Hepatic stellate cell (primary cell): ENCODE data around the gene GANAB.
"Not testable (repeated sequence)": the region's sequence is repeated elsewhere in the genome, so short reads cannot be mapped to it uniquely, and the experiment has no call there.

ENCODE experiments used
- DNase-seq: peaks from one replicate; pipeline ENCODE4 v3.0.0; 2011; ENCODE audit warnings: low spot score

GANAB gene

DNA sequence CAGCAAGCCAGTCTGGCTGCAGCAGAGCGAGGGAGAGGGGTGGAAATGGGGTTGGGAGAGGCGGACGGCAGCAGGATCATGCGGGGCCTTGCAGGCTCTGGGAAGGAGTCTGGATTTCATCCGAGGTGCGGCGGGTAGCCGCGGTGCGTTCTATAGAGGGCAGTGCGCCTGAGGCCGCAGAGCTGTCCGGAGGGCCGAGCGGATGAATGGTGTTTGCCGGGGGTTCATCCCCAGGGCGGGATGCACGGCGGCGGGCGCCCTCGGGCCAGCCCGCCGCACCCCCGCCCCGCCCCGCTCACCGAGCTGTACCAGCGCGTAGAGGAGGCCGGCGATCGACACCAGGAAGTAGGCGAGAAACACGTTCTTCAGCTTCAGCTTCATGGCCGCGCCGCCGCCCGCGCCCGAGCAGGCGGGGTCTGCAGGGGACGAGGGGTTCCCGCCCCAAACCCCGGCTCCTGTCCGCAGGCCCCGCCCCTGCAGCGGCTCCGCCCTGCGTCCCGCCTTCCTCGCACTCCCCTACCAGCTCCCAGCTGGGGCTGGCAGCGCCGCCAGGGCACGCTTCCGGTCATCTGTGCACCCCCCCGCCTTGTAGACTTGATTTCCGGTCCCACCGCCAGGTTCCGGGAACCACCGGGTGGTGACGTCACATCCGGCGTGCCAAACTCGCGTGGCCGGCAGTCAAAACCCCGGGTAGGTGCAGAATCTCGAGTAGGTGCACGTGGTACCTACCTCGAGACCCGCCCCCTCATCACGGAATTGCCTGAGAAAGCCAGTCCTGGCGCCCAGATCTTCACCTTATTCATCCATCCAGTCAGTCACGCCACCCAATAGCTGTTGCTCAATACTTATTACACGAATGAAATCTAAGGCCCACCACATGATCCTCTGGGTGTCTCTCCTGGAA is 24.6 kb downstream of the GANAB start, which contains the start of gene B3GAT3:
Gene B3GAT3 (minus strand): TSS at position 420 of the 904 bp plus-strand sequence. CDS start 39 bp downstream, at position 381.
- DNase-seq = peak; percentile 100

DNA sequence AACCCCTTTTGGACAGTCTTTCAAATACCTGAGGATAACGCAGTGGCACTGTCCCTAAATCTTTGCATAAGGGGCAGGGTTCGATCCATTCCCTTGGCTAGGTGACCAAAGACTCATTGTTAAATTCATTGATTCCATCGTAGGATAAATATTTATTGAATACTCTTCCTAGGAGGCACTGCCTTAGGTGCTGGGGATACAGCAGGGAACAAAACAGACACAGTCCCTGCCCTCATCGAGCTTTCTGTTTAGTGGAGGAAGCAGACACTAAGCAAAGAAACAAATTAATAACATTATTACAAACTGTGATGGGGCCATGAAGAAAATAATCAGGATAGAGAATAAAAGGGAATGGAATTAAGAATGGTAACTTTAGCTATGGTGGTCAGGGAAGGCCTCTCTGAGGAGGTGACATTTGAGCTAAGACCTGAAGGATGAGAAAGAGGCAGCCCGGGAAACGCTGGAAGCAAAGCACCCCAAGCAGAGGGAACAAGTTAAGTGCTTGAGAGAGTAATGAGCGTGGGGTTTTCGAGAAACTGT is 25.3 kb downstream of the GANAB start:
- no peak for DNase-seq

DNA sequence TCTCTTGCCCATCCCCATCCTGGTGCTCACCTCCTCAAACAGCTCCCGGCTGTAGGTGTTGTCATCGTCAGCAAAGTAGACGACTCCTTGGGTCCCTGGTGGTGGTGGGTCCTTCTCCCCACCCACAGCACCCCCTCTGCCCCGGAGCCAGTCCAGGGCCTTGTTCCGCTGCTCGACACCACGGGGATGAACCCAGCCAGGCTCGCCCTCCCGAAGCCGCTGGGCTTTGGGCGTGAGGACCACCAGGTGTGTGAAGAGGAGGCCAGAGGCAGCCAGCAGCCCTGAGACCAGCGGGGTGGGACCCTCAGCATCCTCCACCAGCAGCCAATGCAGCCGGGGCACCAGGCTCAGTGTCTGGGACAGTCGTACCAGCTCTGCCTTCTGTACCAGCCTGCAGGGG is 29.5 kb downstream of the GANAB start:
- DNase-seq = not testable (repeated sequence)

DNA sequence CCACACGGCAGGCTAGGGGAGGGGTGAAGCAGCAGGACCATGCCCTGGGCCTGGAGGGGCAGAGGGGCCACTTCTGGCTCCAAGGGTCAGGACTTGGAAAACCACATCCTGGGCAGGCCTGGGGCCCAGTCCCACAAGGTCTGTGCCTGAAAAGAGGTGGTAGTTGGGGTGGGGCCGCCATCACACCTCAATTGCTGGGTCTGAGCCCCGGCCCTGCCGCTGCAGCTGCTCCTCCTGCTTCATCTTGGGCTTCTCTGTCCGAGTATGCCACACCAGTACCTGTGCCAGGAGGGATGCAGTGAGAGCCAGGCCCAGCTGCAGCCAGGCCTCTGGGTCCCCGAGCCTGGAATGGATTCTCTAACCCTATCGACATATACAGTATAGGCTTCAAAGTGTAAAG is 30.9 kb downstream of the GANAB start:
- no peak for DNase-seq

DNA sequence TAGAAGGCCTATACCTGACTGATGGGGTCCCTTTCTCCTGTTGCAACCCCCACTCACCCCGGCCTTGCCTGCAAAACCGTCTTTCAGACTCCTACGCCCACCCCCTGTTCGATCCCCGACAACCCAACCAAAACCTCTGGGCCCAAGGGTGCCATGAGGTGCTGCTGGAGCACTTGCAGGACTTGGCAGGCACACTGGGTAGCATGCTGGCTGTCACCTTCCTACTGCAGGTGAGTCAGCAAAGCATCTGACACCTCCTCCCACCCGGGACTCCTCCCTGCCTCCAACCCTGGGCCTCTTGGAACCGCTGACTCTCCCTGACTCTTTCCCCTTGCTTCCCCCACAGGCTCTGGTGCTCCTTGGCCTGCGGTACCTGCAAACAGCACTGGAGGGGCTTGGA is 32.1 kb downstream of the GANAB start:
- no peak for DNase-seq

DNA sequence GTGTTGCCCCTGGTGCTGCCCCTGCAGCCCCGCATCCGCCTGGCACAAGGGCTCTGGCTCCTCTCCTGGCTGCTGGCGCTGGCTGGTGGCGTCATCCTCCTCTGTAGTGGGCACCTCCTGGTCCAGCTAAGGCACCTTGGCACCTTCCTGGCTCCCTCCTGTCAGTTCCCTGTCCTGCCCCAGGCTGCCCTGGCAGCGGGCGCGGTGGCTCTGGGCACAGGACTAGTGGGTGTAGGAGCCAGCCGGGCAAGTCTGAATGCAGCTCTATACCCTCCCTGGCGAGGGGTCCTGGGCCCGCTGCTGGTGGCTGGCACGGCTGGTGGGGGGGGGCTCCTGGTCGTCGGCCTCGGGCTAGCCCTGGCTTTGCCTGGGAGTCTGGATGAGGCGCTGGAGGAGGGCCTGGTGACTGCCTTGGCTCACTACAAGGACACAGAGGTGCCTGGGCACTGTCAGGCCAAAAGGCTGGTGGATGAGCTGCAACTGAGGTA is 33.1 kb downstream of the GANAB start:
- DNase-seq = no peak

DNA sequence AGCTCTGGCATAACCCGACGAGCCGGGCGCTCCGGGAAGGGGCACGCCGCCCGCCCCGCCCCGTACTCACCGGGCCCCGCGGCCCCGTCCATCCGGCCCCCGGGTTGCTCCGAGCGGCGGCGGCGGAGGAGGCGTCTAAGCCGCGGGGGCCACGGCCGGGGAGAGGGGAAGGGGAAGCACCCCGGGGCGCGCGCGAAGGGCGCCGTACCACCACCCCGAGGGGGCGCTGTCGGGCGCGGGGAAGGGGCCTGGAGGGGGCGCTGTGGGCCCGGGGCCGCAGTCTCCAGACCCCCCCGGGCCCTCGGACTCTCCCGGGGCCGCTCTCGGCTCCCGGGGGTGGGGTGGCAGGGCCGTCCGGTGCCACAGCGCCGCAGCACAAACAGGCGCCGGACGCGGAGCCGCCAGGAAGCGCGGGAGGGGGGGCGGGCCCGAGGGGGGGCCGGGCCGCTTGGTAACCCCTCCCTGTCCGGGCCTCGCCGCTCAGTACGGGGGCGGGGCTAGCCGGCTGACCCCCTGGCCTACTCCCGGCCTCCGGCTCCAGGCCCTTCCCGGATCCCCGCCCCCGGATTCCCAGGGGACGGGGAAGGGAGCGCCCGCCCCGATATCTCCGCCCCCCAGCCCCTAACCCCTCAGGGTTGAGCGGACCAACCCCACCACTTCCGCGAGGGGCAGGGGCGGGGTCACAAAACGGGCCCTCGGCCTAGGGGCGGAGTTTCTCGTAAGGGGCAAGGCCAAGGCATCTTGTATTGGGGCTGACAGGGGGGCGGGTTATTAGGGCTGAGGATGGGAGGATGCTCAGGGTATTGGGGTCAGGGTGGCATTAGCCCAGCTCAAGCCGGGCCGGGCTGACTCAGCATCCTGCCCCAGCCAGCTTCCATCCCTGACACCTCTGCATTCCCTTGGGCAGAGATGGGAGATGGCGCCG is 33.8 kb downstream of the GANAB start, which contains the start of the genes EML3 and ROM1:
Gene EML3 (minus strand): TSS at position 410 of the 925 bp plus-strand sequence. CDS start 318 bp downstream, at position 92.
Gene ROM1 (plus strand): TSS at position 892 of the 925 bp plus-strand sequence. CDS start 25 bp downstream, at position 917.
- peak; percentile 91 for DNase-seq

DNA sequence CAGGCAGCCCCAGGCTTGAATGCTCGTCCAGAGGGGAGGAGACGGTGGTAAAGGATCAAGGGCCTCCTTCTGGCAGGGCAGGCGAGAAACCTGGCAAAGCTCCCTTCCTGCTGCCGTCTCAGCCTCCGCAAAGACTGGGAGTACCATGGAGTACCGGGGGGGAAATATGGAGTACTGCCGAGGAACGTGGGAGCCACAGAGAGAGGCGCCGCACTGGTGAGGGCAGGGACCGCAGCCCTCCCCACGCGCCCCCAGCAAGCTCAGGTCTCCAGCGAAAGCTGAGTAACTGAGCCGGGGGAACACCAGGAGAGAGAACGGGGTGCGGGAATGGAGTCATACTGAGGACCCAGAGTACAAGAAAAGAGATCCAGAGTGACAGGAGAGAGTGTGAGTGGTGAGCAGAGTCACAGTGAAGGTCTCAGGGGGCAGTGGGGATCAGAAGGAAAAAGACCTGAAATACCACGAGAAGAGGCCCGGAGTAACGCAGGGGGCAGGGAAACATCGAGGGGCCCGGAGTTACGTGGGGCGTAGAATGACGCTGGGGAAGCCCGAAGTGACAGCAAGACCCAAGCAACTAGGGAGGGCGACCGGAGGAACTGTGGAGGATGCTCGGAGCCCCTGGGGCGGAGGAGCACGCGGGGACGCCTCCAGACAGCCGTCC is 34.6 kb downstream of the GANAB start:
- peak; percentile 79 for DNase-seq

DNA sequence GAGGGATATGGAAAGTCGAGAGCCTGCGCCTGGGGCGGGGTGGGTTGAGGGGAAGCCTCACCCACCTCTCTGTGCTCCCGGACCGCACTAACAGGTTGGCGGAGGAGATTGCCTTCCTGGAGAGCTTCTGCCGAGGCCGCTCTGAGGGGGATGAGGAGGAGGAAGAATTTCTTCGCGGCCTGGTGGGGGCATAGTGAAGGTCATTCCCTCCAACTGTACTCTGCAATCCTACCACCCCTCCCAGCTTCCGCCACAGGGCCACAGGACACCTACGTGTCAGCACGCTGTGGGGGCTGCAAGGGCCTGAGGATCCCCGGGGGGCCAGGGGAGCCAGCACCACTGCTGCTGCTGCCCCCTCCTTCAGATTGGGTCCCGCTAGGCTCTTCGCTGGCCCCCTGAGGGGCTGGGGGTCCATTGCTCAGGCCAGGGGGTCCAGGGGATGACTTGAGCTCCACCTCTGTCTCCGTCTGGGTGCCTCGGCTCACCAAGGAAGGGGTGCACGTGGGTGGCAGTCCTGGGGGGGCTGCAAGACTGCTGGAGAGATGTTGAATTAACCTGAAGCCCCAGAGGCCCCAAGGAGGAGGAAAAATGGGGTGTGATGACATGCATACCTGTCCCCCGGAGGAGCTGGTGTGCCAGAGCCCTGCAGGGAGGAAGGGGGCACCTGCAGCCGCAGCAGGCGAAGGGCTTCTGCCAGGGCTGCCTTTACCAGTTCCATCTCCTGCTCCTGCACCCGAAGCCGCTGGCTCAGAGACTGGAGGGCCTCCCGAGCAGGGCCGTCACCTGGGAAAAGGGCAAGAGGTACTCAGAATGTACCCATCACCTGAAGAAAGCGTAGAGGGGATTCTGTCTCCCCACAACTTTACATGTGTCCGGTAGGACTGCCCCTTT is 35.4 kb downstream of the GANAB start:
- no peak for DNase-seq

DNA sequence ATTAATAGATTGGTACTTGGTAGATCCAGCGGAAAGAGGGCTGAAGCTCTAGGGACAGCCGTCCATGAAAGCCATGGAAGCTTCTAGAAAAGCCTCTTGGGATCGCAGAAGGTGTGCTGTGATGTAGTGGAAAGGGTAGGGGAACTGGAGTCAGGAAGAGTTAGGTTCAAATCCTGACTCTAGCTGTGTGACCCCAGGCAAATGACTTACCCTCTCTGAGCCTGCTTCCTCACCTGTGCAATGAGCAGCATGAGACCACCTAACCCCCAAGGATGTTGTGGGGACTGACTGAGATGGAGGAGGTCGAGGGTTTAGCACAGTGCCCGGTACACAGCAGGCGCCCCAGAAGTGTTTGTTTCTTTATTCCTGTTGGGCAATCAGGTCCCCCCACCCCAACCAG is 36.0 kb downstream of the GANAB start:
- DNase-seq = no peak

DNA sequence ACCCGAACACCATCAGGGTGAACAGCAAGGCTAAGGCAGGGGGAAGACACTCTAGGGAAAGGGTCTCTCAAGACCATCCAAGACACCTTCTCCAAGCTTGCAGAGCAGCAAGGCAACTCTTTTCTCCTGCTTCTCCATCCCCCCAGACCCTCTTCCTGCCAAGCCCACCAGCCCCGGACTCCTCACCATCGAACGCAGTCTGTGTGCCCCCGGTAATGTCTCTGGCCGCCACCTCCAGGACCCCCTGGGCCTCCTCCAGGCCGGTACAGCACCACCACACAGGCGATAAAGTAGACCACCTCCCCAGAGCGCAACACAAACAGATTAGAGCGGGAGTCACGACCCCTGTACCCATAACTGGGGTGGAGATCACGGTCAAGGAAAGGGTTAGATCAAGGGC is 37.6 kb downstream of the GANAB start:
- DNase-seq = no peak

DNA sequence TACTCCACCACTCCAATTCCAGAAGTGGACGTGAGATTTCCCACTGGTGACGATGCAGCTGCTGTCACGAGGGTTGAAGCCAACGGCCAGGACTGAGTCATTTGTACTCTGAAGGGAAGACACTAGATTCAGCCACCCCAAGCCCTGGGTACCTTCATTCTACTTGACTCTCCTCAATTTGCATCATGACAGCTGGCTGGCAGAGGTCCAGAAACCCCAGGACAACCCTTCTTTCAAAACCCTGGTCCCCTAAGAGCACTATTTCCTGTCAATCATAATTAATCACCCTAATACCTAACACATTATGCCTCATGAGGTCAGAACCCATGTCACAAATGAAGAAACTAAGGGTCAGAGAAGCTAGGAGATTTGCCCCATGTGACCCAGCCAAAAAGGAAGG is 38.7 kb downstream of the GANAB start:
- DNase-seq = no peak

DNA sequence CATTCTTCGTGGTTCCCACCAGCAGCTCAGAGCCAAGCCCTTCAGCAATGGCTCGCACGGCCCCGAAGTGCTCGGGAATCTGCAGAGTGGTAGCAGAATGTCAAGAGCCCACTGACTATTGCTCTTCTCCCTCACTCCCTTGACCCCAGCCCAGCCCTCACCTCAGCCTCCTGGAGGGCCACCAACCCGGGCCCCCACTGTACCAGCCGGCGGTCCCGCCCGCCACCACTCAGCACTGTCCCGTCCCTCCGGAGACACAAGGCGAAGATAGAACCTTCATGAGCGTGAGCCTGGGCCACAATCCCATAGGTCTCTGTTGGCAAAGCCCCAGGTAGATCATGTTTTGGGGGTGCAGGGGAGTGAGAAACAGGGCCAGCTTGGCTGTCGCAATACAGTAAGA is 40.5 kb downstream of the GANAB start:
- no peak for DNase-seq

DNA sequence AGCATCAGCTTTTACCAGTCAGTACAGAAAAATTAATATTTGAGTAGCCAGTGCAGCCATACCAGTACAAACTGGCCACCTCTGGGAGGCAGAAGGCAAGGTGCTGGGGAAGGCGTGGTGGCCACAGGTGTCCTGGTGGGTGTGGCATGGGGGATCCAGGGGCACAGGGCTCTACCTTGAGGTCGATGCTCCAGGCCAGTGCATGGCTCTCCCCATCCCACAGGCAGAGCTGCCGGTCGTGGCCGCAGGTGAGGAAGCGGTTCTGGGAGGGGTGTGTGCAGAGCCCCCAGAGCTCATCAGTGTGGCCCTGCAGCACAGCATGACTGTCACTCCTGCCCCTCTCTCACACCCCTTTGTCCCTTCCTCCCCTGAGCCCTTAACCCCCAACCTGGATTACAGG is 40.9 kb downstream of the GANAB start:
- DNase-seq = no peak

DNA sequence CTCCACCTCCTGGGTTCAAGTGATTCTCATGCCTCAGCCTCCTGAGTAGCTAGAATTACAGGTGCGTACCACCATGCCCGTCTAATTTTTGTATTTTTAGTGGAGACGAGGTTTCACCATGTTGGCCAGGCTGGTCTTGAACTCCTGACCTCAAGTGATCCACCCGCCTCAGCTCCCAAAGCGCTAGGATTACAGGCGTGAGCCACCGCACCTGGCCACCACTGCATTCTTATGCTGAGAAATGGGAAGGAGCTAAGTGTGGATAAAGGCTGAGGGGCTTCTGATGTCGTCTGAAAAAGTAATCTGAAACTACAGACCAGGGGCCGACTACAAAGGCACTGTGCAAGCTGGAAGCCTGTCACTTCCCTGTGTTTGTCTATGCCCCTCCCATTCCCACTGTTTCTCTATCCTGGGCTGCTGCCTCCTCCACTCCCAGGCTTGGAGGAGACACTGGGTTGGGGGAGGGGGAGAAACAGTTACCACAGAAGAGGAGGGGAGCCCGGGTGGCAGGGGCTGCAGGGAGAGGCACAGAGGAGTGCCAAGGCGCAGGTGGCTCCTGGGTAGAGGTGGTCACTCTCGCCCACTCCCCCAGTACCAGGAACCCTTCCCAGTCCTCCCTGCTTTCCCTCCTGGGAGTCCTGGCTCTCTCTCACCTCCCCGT is 41.8 kb downstream of the GANAB start:
- DNase-seq = no peak

DNA sequence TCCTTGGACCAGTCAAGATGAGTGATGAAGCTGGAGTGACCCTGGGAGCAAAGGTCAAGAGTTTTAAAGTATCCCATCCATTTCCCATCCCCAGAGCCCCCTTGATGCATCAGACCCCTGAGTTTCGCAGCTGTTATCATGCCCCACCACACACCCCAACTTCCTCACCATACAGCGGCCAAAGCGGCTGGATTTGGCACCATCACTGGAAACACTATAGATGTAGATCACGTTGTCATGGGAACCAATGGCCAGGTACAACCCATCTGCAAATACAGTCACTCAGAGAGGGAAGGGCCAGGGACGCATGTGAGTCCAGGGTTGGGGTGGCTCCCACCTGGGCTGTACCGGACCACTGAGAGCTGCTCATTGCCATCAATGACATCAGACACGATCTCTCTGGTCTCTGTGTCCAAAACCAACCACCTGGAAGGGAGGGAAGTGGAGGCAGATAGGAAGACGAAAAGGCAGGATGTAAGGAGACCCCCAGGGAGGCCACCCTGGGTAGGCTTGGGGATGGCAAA is 42.6 kb downstream of the GANAB start:
- no peak for DNase-seq

DNA sequence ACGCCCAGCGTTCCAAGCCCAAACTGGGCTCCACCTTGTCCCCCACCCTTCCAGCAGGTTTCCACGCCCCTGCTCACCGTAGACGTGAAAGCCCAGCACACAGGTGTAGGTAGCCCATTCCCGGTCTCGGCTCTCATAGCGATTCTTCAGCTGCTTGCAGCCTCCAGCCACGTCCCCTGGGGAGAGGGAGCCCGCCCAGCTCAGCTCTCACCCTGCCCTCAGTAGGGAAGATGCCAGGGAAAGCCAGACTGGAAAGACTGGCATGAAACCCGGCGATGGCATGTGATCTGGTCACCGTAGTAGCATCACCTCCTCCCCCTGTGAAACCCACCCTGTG is 43.4 kb downstream of the GANAB start:
- DNase-seq = no peak

DNA sequence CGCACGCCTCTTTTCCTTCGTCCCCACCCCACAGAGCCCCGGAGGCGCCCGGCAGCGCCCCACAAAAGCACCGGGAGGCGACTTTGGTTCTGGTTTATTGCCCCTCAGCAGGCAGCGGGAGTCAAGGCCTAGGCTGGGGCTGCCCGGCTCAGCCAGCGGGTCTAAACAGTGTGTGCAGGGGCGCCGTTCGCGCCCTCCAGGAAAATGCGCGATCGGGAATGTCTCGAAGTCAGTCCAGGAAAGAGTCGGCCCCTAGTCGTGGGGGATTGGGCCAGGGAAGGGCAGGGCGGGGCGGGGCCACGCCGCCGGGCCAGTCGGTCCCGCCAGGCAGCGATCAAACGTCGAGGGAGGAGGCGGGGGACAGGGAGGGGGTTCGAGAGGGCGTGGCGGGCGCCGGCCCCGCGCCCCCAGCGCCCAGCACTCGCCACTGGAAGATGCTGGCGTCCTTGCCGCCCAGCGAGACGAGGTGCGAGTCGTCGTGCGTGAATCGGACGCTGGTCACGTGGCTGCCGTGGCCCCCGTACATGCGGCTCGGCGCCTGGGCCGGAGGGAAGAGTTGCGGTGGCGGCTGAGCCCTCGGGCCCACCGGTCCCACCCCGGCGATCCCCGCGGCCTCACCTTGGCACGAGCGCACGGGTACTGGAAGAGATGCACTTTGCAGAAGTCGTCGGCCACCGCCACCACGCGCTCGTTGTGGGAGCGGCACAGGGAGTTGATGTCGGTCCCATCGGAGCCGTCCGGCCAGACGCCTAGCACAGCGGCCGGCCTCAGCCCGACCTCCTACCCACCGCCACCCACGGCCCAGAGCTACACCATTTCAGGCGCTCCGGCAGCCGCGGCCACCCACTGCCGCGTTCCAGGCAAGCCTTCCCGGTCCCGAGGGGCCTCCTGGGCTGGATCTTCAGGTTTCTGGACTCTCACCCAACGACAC is 44.0 kb downstream of the GANAB start:
- DNase-seq = peak; percentile 81
